NB4 (cell line): ENCODE results near the gene CRIM1.

ENCODE experiments used
- MYC ChIP-seq: IDR thresholded peaks from 2 replicates; pipeline ENCODE4 v1.6.1; 2011; ENCODE audit warnings: low read depth, low read length
- TF ChIP-seq, protein P1 (sequence below): IDR thresholded peaks from one replicate; pipeline ENCODE4 v1.5.1; 2012; ENCODE audit warnings: low read depth, low read length
- TF ChIP-seq, protein P2 (sequence below): IDR thresholded peaks from 2 replicates; pipeline ENCODE4 v1.6.1; 2011; ENCODE audit warnings: low read depth, low read length

DNA sequence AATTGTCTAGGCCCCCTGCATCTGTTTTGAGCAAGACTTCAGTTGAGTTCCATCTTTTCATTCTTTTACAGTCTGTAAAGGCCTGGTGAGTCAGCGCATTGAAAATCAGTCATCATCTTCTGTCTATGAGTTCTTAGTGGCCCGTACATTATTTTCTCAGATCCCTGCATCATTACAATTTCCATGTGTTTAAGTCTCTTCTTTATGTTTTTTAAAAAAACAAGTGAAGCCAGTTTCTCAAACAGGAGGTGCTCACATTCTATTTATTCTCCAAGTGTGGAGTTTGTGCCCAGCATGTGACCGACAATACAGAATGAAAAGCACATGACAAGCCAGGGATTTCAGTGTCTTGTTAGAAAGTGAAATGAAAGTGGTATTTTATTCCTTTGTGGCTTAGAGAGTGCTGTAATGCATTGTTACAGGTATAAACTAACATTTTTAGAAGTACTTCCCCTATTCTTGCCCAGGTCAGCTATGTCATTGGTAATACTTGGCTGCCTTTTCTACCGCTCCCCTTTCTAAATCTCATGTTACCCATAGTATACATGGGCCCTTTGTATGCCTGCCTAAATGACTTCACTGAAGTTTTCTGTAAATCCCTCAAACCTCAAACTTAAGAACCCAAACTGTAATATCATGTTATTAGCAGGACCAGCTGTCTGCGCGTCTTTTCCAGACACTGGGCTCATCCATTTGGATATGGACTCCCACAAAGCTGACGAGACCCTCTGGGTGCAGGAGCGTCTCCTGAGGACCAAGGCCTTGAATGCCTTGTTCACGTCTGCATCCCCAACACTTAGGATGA is 174.8 kb downstream of the CRIM1 start:
- TF ChIP-seq, protein P1, sequence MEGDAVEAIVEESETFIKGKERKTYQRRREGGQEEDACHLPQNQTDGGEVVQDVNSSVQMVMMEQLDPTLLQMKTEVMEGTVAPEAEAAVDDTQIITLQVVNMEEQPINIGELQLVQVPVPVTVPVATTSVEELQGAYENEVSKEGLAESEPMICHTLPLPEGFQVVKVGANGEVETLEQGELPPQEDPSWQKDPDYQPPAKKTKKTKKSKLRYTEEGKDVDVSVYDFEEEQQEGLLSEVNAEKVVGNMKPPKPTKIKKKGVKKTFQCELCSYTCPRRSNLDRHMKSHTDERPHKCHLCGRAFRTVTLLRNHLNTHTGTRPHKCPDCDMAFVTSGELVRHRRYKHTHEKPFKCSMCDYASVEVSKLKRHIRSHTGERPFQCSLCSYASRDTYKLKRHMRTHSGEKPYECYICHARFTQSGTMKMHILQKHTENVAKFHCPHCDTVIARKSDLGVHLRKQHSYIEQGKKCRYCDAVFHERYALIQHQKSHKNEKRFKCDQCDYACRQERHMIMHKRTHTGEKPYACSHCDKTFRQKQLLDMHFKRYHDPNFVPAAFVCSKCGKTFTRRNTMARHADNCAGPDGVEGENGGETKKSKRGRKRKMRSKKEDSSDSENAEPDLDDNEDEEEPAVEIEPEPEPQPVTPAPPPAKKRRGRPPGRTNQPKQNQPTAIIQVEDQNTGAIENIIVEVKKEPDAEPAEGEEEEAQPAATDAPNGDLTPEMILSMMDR, result no peak
- TF ChIP-seq, protein P2, sequence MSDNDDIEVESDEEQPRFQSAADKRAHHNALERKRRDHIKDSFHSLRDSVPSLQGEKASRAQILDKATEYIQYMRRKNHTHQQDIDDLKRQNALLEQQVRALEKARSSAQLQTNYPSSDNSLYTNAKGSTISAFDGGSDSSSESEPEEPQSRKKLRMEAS, result no peak
- TF ChIP-seq MYC, result no peak
